ENCODE measurements around the gene MAP3K3.

The MAP3K3 gene

GRCh38 chr17:63588797-63589196, 33.4 kb upstream of the MAP3K3 start:
- Histone ChIP-seq H3K27ac (no peak overlapping the region), H3K4me3 (no peak overlapping the region)
- no peak for TF ChIP-seq CTCF (IDR thresholded peaks at IDR 0.05)
- DNase-seq (ENCODE audit: low spot score) = no peak

- no peak for DNase-seq (ENCODE audit: low spot score)
- TF ChIP-seq CTCF (IDR thresholded peaks at IDR 0.05) = no peak
- no peak overlapping the region for H3K27ac ChIP-seq
Observed at GRCh38 chr17:63589646-63590045, 32.6 kb upstream of the MAP3K3 start.

GRCh38 chr17:63592797-63593196, 29.4 kb upstream of the MAP3K3 start:
- no peak overlapping the region for H3K27ac ChIP-seq
- no peak for DNase-seq (ENCODE audit: low spot score)
- no peak for TF ChIP-seq CTCF (IDR thresholded peaks at IDR 0.05)
- H3K4me3 ChIP-seq = no peak overlapping the region

More at GRCh38 chr17:63589646-63590045, 32.6 kb upstream of the MAP3K3 start:
- no peak overlapping the region for H3K4me3 ChIP-seq

DNA sequence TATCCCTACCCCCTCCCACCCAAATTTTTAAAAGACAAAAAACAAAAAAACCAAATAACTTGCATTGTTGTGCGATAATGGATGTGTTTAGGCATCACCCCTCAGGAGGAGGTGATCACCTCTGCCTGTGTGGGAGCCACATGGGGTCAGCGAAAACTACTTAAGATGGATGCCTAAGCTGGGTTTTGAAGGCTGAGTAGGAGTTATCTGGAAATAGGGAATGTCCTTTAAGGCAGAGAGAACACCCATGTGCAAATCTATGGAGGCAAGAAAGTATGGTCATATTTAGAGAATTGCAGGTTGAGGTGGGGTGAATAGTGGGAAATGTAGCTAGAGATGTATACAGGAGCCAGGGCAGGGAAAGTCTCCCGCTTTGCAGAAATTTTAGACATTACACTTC, 27.1 kb upstream of the MAP3K3 start:
- no peak for DNase-seq (ENCODE audit: low spot score)
- no peak for TF ChIP-seq CTCF (IDR thresholded peaks at IDR 0.05)

GRCh38 chr17:63596856-63597586, 25.2 kb upstream of the MAP3K3 start:
- no peak overlapping the region for H3K27ac ChIP-seq
- no peak for TF ChIP-seq CTCF (IDR thresholded peaks at IDR 0.05)
- DNase-seq (ENCODE audit: low spot score) = no peak
- H3K4me3 ChIP-seq = no peak overlapping the region

More for the DNA sequence above, 27.1 kb upstream of the MAP3K3 start:
- H3K27ac ChIP-seq = no peak overlapping the region
- H3K4me3 ChIP-seq = no peak overlapping the region

DNA sequence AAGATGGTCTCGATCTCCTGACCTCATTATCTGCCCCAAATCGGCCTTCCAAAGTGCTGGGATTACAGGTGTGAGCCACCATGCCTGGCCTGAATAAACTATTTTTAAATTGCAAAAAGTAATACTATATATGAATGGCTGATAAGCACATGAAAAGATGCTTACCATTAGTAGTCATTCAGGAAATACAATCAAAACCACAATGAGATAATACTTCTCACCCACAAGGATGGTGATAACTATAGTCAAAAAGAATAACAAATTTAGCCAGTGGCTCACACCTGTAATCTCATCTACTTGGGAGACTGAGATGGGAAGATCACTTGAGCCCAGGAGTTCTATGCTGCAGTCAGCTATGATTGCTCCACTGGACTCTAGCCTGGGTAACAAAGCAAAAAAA, 23.9 kb upstream of the MAP3K3 start:
- DNase-seq (ENCODE audit: low spot score) = no peak
- no peak overlapping the region for H3K4me3 ChIP-seq
- H3K27ac ChIP-seq = no peak overlapping the region
- no peak for TF ChIP-seq CTCF (IDR thresholded peaks at IDR 0.05)
